HepG2 (cell line): ENCODE data around the gene AKT2. TPM values are rescaled to one million over a fixed set of nuclear protein-coding genes. Genes with fewer than 3 reads are reported as not detected.

Experiments
- AGO2 ChIP-seq: fragments of 200-400 bp; formaldehyde crosslinking; optimal IDR thresholded peaks from 2 replicates; pipeline ENCODE3; 2017; ENCODE audit warnings: mild to moderate bottlenecking, low read depth, low read length, moderate library complexity
- ARHGAP35 ChIP-seq: sonication (generic); formaldehyde crosslinking; IDR thresholded peaks from 2 replicates; pipeline ENCODE4 v1.9.0; 2022; ENCODE audit warnings: mild to moderate bottlenecking, inconsistent platforms, moderate library complexity, missing genetic modification reagents, borderline replicate concordance
- CBX1 ChIP-seq: IDR thresholded peaks from one replicate; pipeline ENCODE4 v1.6.1; 2016; ENCODE audit warnings: antibody characterized with exemption, low read depth
- HDAC2 ChIP-seq: sonication (generic); formaldehyde crosslinking; IDR thresholded peaks from 2 replicates; pipeline ENCODE4 v1.4.0; 2020; ENCODE audit warnings: missing genetic modification reagents
- HNRNPK ChIP-seq: fragments of 200-400 bp; formaldehyde crosslinking; IDR thresholded peaks from 2 replicates; pipeline ENCODE4 v1.6.1; 2018; ENCODE audit warnings: low read length, low read depth, moderate library complexity, mild to moderate bottlenecking; ENCODE audit not compliant: poor library complexity, severe bottlenecking
- NR2C2 ChIP-seq: sonication (generic); formaldehyde crosslinking; IDR thresholded peaks from 2 replicates; pipeline ENCODE4 v1.4.0; 2020; ENCODE audit warnings: missing genetic modification reagents, mild to moderate bottlenecking, moderate library complexity, borderline replicate concordance
- PPARG ChIP-seq: conservative IDR thresholded peaks from 2 replicates; pipeline ENCODE4 v1.6.1; 2016; ENCODE audit warnings: missing biosample characterization, missing genetic modification reagents
- RBM39 ChIP-seq: fragments of 200-400 bp; formaldehyde crosslinking; IDR thresholded peaks from one replicate; pipeline ENCODE4 v1.6.1; 2018; ENCODE audit warnings: antibody characterized with exemption, mild to moderate bottlenecking, low read depth, low read length; ENCODE audit not compliant: poor library complexity, severe bottlenecking
- REPIN1 ChIP-seq: sonication (generic); formaldehyde crosslinking; IDR thresholded peaks from 2 replicates; pipeline ENCODE4 v1.8.0; 2022; ENCODE audit warnings: missing genetic modification reagents, low read depth, mild to moderate bottlenecking, borderline replicate concordance
- SMAD1 ChIP-seq: sonication (generic); formaldehyde crosslinking; IDR thresholded peaks from 2 replicates; pipeline ENCODE4 v1.4.0; 2020; ENCODE audit warnings: missing genetic modification reagents, low read depth, mild to moderate bottlenecking, borderline replicate concordance
- SSRP1 ChIP-seq: IDR thresholded peaks from 2 replicates; pipeline ENCODE4 v1.6.1; 2016; ENCODE audit warnings: control low read depth
- YEATS2 ChIP-seq: sonication (generic); formaldehyde crosslinking; IDR thresholded peaks from 2 replicates; pipeline ENCODE4 v1.4.0; 2020; ENCODE audit warnings: missing genetic modification reagents, borderline replicate concordance
- ZBTB7A ChIP-seq: sonication (generic); formaldehyde crosslinking; IDR thresholded peaks from 2 replicates; pipeline ENCODE4 v1.8.0; 2022; ENCODE audit warnings: mild to moderate bottlenecking, missing genetic modification reagents
- ZFX ChIP-seq: sonication (generic); formaldehyde crosslinking; IDR thresholded peaks from 2 replicates; pipeline ENCODE4 v1.4.0; 2020; ENCODE audit warnings: mild to moderate bottlenecking, low read depth, missing genetic modification reagents, moderate library complexity
- ZMYM2 ChIP-seq: sonication (generic); formaldehyde crosslinking; IDR thresholded peaks from 2 replicates; pipeline ENCODE4 v1.8.0; 2022; ENCODE audit warnings: mild to moderate bottlenecking, missing genetic modification reagents
- ZNF17 ChIP-seq: sonication (generic); formaldehyde crosslinking; IDR thresholded peaks from 2 replicates; pipeline ENCODE4 v1.5.0; 2020; ENCODE audit warnings: mild to moderate bottlenecking, missing genetic modification reagents
- ZNF317 ChIP-seq: sonication (generic); formaldehyde crosslinking; IDR thresholded peaks from 2 replicates; pipeline ENCODE4 v1.5.0; 2020; ENCODE audit warnings: mild to moderate bottlenecking, missing genetic modification reagents
- ZNF33B ChIP-seq: sonication (generic); formaldehyde crosslinking; IDR thresholded peaks from 2 replicates; pipeline ENCODE4 v1.5.1; 2020; ENCODE audit warnings: mild to moderate bottlenecking, missing genetic modification reagents
- ZNF451 ChIP-seq: sonication (generic); formaldehyde crosslinking; IDR thresholded peaks from 2 replicates; pipeline ENCODE4 v1.5.0; 2020; ENCODE audit warnings: mild to moderate bottlenecking, missing genetic modification reagents
- ZNF616 ChIP-seq: sonication (generic); formaldehyde crosslinking; IDR thresholded peaks from 2 replicates; pipeline ENCODE4 v1.5.0; 2020; ENCODE audit warnings: low read depth, mild to moderate bottlenecking, missing genetic modification reagents
- ZSCAN21 ChIP-seq: sonication (generic); formaldehyde crosslinking; IDR thresholded peaks from 2 replicates; pipeline ENCODE4 v1.8.0; 2022; ENCODE audit warnings: mild to moderate bottlenecking, missing genetic modification reagents, moderate library complexity, borderline replicate concordance
- polyA plus RNA-seq, 8 experiments: library from polyadenylated mRNA; depleted of rRNA in 3 of 8; stranded (reverse) in 7 of 8; unstranded in 1 of 8; fragments of >200 nt; fragmentation: Illumina TruSeq in 4 of 8; extraction: Trizol in 4 of 8; gene quantifications; 2 replicates each; pipeline versions ENCODE4 v1.2.1 to v1.2.3, GENCODE V29; 2011 to 2016; ENCODE audit warnings: low read depth in 4 of 8, missing spikeins in 1 of 8, mixed read lengths in 1 of 8; ENCODE audit not compliant: insufficient read depth in 1 of 8
- total RNA-seq, 5 experiments: library from RNA; depleted of rRNA; stranded (reverse); fragments of >200 nt; fragmentation: Illumina TruSeq; extraction: Trizol; gene quantifications; 2 replicates each; pipeline ENCODE4 v1.2.3, GENCODE V29; 2016; ENCODE audit warnings: low read depth in 1 of 5
- TF ChIP-seq, protein P1 (sequence below): sonication (generic); formaldehyde crosslinking; IDR thresholded peaks from 2 replicates; pipeline ENCODE4 v1.4.0; 2020; ENCODE audit warnings: missing genetic modification reagents, borderline replicate concordance
- TF ChIP-seq, protein P2 (sequence below): sonication (generic); formaldehyde crosslinking; IDR thresholded peaks from 2 replicates; pipeline ENCODE4 v1.4.0; 2020; ENCODE audit warnings: missing genetic modification reagents
- TF ChIP-seq, protein P3 (sequence below): sonication (generic); formaldehyde crosslinking; IDR thresholded peaks from 2 replicates; pipeline ENCODE4 v1.4.0; 2020; ENCODE audit warnings: missing genetic modification reagents
- TF ChIP-seq, protein P4 (sequence below): IDR thresholded peaks from 2 replicates; pipeline ENCODE4 v1.6.1; 2016; ENCODE audit warnings: control low read depth

Gene AKT2
- total and polyA plus RNA-seq, 2 of the 13 experiments (the other 11 are each of a cell fraction or from before 2014, with no cell fraction given) = 82.1 to 173 TPM

DNA sequence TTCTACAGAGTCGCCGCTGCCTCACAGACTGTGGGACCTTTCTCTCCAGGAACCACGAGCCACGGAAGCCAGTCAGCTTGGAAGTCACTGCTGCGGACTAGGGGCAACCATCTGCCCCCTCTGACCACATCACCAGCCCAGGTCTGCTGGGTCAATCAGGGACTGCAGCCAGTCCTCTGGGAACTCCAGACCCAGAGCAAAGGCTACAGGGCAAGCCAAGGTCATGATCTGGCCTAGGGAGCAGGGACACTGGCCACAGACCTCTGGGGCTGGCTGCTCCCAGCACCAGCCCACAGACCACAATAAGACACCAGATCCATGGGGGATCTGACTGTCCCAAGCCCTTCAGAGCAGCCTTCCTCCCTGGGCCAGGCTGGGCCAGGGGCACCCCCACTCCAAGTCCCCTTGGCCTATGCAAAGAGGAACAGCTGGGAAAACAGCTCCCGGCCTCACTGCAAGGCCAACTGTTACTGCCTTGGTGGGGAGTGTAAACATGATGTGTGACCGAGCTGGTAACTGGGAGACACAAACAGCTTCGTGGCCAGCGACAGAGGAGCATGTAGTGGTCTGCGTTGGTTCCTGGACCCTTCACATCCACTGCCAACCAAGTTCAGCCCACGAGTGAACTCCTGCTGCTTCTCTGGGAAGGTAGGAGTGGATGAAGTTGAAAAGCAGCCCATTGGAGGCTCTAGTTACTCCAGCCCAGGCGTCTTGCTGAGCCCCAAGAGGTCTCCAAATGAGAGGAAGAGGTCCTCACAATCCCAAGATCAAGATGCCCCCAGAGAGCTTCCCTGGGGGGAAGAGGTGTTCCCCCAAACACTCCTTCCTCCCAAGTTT lies 1.5 kb downstream of the AKT2 start (continued):
- TF ChIP-seq ZMYM2 (CRISPR knock-in tag) (peak; percentile 86), ZNF451 (CRISPR knock-in tag) (no peak), AGO2 (no peak), SMAD1 (no peak), ZNF17 (no peak), NR2C2 (CRISPR knock-in tag) (peak; percentile 78), ZSCAN21 (CRISPR knock-in tag) (no peak), PPARG (CRISPR knock-in tag) (no peak; the same call in 1 of the 2 replicates), REPIN1 (CRISPR knock-in tag) (peak; percentile 59; the same call in 1 of the 2 replicates), YEATS2 (CRISPR knock-in tag) (no peak), ZNF33B (CRISPR knock-in tag) (no peak), HDAC2 (peak; percentile 27), CBX1 (no peak), ZBTB7A (CRISPR knock-in tag) (no peak), ZFX (peak; percentile 86), RBM39 (peak; percentile 16), SSRP1 (CRISPR knock-in tag) (no peak), HNRNPK (no peak), ZNF616 (CRISPR knock-in tag) (no peak), ARHGAP35 (CRISPR knock-in tag) (no peak), ZNF317 (no peak)
- TF ChIP-seq, protein P1, sequence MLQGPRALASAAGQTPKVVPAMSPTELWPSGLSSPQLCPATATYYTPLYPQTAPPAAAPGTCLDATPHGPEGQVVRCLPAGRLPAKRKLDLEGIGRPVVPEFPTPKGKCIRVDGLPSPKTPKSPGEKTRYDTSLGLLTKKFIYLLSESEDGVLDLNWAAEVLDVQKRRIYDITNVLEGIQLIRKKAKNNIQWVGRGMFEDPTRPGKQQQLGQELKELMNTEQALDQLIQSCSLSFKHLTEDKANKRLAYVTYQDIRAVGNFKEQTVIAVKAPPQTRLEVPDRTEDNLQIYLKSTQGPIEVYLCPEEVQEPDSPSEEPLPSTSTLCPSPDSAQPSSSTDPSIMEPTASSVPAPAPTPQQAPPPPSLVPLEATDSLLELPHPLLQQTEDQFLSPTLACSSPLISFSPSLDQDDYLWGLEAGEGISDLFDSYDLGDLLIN = no peak
- TF ChIP-seq, protein P2, sequence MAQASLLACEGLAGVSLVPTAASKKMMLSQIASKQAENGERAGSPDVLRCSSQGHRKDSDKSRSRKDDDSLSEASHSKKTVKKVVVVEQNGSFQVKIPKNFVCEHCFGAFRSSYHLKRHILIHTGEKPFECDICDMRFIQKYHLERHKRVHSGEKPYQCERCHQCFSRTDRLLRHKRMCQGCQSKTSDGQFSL (CRISPR knock-in tag) = peak; percentile 89; the same call in 1 of the 2 replicates
- TF ChIP-seq, protein P3, sequence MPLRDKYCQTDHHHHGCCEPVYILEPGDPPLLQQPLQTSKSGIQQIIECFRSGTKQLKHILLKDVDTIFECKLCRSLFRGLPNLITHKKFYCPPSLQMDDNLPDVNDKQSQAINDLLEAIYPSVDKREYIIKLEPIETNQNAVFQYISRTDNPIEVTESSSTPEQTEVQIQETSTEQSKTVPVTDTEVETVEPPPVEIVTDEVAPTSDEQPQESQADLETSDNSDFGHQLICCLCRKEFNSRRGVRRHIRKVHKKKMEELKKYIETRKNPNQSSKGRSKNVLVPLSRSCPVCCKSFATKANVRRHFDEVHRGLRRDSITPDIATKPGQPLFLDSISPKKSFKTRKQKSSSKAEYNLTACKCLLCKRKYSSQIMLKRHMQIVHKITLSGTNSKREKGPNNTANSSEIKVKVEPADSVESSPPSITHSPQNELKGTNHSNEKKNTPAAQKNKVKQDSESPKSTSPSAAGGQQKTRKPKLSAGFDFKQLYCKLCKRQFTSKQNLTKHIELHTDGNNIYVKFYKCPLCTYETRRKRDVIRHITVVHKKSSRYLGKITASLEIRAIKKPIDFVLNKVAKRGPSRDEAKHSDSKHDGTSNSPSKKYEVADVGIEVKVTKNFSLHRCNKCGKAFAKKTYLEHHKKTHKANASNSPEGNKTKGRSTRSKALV (CRISPR knock-in tag) = no peak
- TF ChIP-seq, protein P4, sequence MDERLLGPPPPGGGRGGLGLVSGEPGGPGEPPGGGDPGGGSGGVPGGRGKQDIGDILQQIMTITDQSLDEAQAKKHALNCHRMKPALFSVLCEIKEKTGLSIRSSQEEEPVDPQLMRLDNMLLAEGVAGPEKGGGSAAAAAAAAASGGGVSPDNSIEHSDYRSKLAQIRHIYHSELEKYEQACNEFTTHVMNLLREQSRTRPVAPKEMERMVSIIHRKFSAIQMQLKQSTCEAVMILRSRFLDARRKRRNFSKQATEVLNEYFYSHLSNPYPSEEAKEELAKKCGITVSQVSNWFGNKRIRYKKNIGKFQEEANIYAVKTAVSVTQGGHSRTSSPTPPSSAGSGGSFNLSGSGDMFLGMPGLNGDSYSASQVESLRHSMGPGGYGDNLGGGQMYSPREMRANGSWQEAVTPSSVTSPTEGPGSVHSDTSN = no peak
